Heart right ventricle (tissue), 16 donors: ENCODE measurements around the gene PRRT4. TPM values are rescaled to one million over a fixed set of nuclear protein-coding genes. Genes with fewer than 3 reads are reported as not detected.

Source experiments
- ATAC-seq, 8 donors: fragments of 200-7000 bp; cut with Tn5 transposase; one replicate each; pipeline ENCODE4 v1.9.1; 2020; ENCODE audit warnings: mild to moderate bottlenecking in 8 of 8, moderate library complexity in 8 of 8, moderate number of reproducible peaks in 1 of 8
- DNase-seq, 2 donors: peaks; one replicate each; pipeline ENCODE4 v3.0.0-alpha.2; 2020
- H3K27ac ChIP-seq, 10 donors: fragments of 200-600 bp; sonication (generic) in 2 of 10; one replicate each; pipeline versions ENCODE4 v1.5.0 to v1.8.0; 2020 to 2022; ENCODE audit warnings: mild to moderate bottlenecking in 3 of 10
- H3K27me3 ChIP-seq, 7 donors: fragments of 200-600 bp; one replicate each; pipeline ENCODE4 v1.8.0; 2021 to 2022; ENCODE audit warnings: mild to moderate bottlenecking in 2 of 7
- H3K36me3 ChIP-seq, 9 donors: fragments of 200-600 bp; sonication (generic) in 1 of 9; one replicate each; pipeline versions ENCODE4 v1.5.0 to v1.8.0; 2020 to 2022; ENCODE audit warnings: mild to moderate bottlenecking in 2 of 9
- H3K4me1 ChIP-seq, 9 donors: fragments of 200-600 bp; sonication (generic) in 1 of 9; one replicate each; pipeline versions ENCODE4 v1.5.0 to v1.8.0; 2020 to 2022; ENCODE audit warnings: mild to moderate bottlenecking in 4 of 9
- H3K4me3 ChIP-seq, 10 donors: fragments of 200-600 bp; sonication (generic) in 2 of 10; one replicate each; pipeline versions ENCODE4 v1.5.0 to v1.8.0; 2020 to 2022; ENCODE audit warnings: mild to moderate bottlenecking in 7 of 10, moderate library complexity in 2 of 10
- H3K9me3 ChIP-seq, 11 donors: fragments of 200-600 bp in 10 of 11; sonication (generic) in 2 of 11; one replicate each; pipeline versions ENCODE4 v1.5.0 to v1.8.0; 2013 to 2022; ENCODE audit warnings: mild to moderate bottlenecking in 2 of 11, control low read depth in 1 of 11, moderate library complexity in 1 of 11
- WGBS, 2 donors: extraction: QIAGEN DNeasy Blood & Tissue Kit; methylation state at CpG; one replicate each; pipeline ENCODE4 v1.1.7; 2013; ENCODE audit warnings: inconsistent platforms in 1 of 2; 5-methylcytosine and 5-hydroxymethylcytosine counted together
- intact Hi-C, 10 donors: fragments of 100-400 bp; cut with DNase I; formaldehyde crosslinking; loops; one replicate each; pipeline versions ENCODE4 v1.11.1 to v1.14.2; 2022
- polyA plus RNA-seq, 2 donors: library from polyadenylated mRNA; stranded (reverse); fragments of 200-250 nt; gene quantifications; one replicate each; pipeline ENCODE4 v1.2.3, GENCODE V29; 2013
- total RNA-seq, 10 donors: library from RNA; stranded (reverse); fragmentation: NEBNext Ultra II Directional in 3 of 10; extraction: Animal tissue kit (Norgen Biotek cat#: 25700) in 3 of 10; gene quantifications; one replicate each; pipeline versions ENCODE4 v1.2.1 to v1.2.4, GENCODE V29; 2021 to 2023
- TF ChIP-seq, protein P1 (sequence below), 9 donors: fragments of 200-600 bp; sonication (generic) in 2 of 9; IDR thresholded peaks; one replicate each; pipeline versions ENCODE4 v1.5.0 to v1.8.0; 2021 to 2022; ENCODE audit warnings: antibody characterized with exemption in 9 of 9, mild to moderate bottlenecking in 5 of 9, moderate library complexity in 1 of 9
- donor health status: Arrhythmogenic right ventricular cardiomyopathy.
- donor health status: ischemic (EF 13 %, LVEDD 7.1; RV severe dilation, severe dysfunction).
- donor health status: healthy with polysubstance abuse.
- donor health status: DM: no; HTN: yes; CAD: no.
- donor health status: DM: no; HTN: no; CAD: no.
- donor health status: ischemic (EF 25% LVEDD 6.9; RV normal size, moderate dysfunction).
- donor health status: ischemic (EF 25% LVEDD 5.7; RV mildly dilated, moderate dysfunction).
- donor health status: healthy.
- donor health status: DM: yes; HTN: yes; CAD: no.
- donor health status: Ischemic cardiomyopathy.
- donor health status: ischemic (EF 35%, LVEDD 5.7; RV mildly dilated, moderate dysfunction).
- donor health status: nonischemic (EF 11% LVEDD 7.7; RV severe dilation, severe dysfunction).
- donor health status: DM: yes; HTN: yes; CAD: no.
- donor health status: PGD.
- donor health status: ischemic (EF 29% LVEDD 5.4; RV normal size, mild dysfunction).
- donor health status: nonischemic (EF 23%, LVEDD 6.1; RV moderate dilation, normal function).

The PRRT4 gene
- total and polyA plus RNA-seq, 12 donors = 0.67 to 3.1 (median 2.0) TPM

DNA sequence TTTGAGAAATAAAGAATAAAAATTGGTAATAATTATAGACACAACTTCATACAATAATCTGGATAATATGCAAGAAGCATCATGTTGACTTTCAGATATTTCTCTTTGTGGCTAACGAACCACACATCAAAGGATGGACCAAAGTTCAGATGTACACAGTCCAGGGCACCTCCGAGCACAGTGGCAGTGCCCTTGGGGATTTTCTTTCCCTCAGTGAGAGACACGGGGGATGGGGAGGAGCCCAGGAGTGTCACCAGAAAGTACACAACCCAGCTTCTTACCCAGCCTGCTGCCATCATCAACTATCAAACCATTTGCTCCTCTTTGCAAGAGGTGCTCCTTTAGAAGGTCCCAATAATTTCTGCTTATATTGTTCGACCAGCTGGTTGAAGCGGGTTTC, 51.0 kb downstream of the PRRT4 start:
- no peaks in the 10 kb centered on the region for H3K9me3 ChIP-seq
- ATAC-seq = no peak
- TF ChIP-seq, protein P1, sequence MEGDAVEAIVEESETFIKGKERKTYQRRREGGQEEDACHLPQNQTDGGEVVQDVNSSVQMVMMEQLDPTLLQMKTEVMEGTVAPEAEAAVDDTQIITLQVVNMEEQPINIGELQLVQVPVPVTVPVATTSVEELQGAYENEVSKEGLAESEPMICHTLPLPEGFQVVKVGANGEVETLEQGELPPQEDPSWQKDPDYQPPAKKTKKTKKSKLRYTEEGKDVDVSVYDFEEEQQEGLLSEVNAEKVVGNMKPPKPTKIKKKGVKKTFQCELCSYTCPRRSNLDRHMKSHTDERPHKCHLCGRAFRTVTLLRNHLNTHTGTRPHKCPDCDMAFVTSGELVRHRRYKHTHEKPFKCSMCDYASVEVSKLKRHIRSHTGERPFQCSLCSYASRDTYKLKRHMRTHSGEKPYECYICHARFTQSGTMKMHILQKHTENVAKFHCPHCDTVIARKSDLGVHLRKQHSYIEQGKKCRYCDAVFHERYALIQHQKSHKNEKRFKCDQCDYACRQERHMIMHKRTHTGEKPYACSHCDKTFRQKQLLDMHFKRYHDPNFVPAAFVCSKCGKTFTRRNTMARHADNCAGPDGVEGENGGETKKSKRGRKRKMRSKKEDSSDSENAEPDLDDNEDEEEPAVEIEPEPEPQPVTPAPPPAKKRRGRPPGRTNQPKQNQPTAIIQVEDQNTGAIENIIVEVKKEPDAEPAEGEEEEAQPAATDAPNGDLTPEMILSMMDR (IDR thresholded peaks at IDR 0.05) = no peak
- intact Hi-C loops = no loop called here
- H3K27ac ChIP-seq = no peak overlapping the region
- no peak overlapping the region for H3K4me3 ChIP-seq
- DNase-seq = no peak
- no peaks in the 10 kb centered on the region for H3K4me1 ChIP-seq
- no peaks in the 10 kb centered on the region for H3K27me3 ChIP-seq
- H3K36me3 ChIP-seq = peaks cover 2 to 100% (median 82%) of the 10 kb centered on the region in 9 donors
- WGBS, 2 donors = 83 to 86% methylated on average over 5 of the region's 5 CpGs

DNA sequence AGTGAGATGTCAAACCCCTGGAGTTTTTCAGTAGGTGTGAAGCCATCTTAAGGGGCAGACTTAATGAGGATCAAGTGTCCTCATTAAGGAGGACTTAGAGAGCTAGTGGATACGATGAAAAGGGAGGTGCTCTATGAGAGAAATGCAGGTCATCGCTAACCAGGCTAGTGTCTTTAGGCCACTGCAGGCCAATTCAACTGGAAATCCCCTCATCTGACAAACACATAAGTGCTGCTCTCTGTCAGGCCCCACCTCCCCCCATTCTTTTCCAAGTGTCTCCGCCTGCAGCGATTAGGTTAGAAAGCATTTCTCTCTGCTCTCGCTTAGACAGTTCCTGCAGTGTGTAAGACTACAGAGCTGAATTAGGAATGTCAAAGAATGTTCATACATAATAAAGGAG, 51.5 kb downstream of the PRRT4 start:
- Histone ChIP-seq H3K36me3 (peaks cover 1 to 100% (median 78%) of the 10 kb centered on the region in 9 donors), H3K4me1 (no peaks in the 10 kb centered on the region), H3K4me3 (no peak overlapping the region), H3K27me3 (no peaks in the 10 kb centered on the region), H3K27ac (no peak overlapping the region), H3K9me3 (no peaks in the 10 kb centered on the region)
- 87 to 88% methylated on average over 5 of the region's 5 CpGs for WGBS, 2 donors
- no peak for ATAC-seq
- intact Hi-C loops = no loop called here
- TF ChIP-seq, protein P1 (IDR thresholded peaks at IDR 0.05) = no peak
- no peak for DNase-seq

DNA sequence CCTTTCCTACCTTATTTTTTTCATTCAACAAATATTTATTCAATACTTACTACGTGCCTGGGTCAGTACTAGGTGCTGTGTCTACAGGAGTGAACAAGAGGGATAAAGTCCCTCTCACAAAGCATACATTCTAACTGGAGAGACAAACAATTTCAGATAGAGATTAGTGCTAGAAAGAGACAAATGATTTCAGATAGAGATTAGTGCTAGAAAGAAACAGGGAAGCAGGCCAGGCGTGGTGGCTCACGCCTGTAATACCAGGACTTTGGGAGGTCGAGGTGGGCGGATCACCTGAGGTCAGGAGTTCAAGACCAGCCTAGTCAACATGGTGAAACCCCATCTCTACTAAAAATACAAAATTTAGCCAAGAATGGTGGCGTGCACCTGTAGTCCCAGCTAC, 52.4 kb downstream of the PRRT4 start:
- DNase-seq = no peak
- TF ChIP-seq, protein P1 (IDR thresholded peaks at IDR 0.05) = no peak
- intact Hi-C loops = no loop called here
- Histone ChIP-seq H3K4me1 (no peaks in the 10 kb centered on the region), H3K9me3 (no peaks in the 10 kb centered on the region), H3K4me3 (no peak overlapping the region), H3K27ac (no peak overlapping the region), H3K27me3 (no peaks in the 10 kb centered on the region), H3K36me3 (peaks cover 0 to 100% (median 70%) of the 10 kb centered on the region in 9 donors)
- ATAC-seq = no peak
- WGBS, 2 donors = 93 to 99% methylated on average over 6 of the region's 6 CpGs

DNA sequence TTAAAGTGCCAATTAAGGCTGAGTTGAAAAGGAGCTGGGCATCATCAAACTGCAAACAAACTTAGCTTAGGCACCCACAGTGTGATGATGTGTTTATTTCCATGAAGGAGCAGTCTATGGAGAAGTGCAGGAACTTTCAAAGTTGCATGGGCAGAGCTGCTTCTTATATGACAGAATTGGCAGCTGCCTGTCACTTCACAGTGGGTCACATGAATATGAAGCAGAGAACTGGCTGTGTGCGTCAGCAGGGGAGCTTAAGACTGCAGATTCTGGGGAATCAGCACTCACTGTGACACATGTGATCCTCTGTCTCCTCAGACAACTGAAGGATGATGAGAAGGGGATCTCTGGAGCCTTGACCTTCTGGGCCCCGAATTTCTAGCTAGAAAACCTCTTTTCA, 54.4 kb downstream of the PRRT4 start:
- Histone ChIP-seq H3K27ac (no peak overlapping the region), H3K36me3 (peaks cover 0 to 95% (median 53%) of the 10 kb centered on the region in 9 donors), H3K4me1 (peaks cover 0 to 7% (median 5%) of the 10 kb centered on the region in 9 donors), H3K9me3 (no peaks in the 10 kb centered on the region), H3K27me3 (no peaks in the 10 kb centered on the region), H3K4me3 (no peak overlapping the region)
- TF ChIP-seq, protein P1 (IDR thresholded peaks at IDR 0.05) = no peak
- no peak for ATAC-seq
- no peak for DNase-seq
- WGBS, 2 donors = 91% methylated on average over 2 of the region's 2 CpGs
- intact Hi-C loops = no loop called here
